AG20443 (cell line): Measurements from ENCODE around the gene NKAPL.
A peak's percentile ranks its signal among the peaks of the same experiment; 100 is the strongest.

ENCODE experiments used
- DNase-seq: peaks from one replicate; pipeline ENCODE4 v3.0.0; 2012; ENCODE audit warnings: low spot score, mixed read lengths

NKAPL gene

DNA sequence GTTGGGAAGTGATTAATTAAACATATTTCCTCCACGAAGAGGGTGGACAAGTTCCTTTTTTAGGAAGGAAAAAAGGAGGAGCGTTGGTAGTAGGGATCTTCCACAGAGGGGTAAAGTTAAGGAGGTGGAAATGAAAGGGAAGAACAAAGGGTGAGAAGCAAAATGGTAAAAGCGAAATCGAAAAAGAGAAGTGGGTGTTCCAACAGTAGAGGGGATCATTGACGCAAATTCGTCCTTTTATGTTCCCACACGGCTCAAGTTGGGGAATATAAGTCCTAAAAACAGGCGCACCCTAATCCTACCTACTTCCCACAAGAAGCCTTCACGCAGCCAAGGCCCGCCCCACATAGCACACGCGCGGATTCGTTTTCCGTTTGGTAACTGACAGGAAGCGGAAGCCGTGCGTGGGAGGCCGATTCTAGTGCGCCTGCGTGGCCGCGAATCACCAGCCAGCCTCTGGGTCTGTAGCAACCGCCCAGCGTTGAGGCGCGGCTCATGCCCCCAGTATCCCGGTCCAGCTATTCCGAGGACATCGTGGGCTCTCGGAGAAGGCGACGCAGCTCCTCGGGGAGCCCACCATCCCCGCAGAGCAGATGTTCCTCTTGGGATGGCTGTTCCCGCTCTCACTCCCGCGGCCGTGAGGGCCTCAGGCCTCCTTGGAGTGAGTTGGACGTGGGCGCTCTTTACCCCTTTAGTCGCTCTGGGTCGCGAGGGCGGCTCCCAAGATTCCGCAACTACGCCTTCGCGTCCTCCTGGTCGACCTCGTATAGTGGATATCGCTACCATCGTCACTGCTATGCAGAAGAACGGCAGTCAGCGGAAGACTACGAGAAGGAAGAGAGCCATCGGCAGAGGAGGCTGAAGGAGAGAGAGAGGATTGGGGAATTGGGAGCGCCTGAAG is at the start of gene NKAPL:
Gene NKAPL, plus strand, starts transcription at position 421 of the 901 bp plus-strand sequence. Its CDS starts 75 bp downstream, at position 496.
- DNase-seq, result peak; percentile 92

- no peak for DNase-seq
These were observed 49.2 kb upstream of the NKAPL start for GRCh38 chr6:28209753-28210535.

GRCh38 chr6:28211840-28212509 is 47.1 kb upstream of the NKAPL start:
- DNase-seq, result peak; percentile 15

DNA sequence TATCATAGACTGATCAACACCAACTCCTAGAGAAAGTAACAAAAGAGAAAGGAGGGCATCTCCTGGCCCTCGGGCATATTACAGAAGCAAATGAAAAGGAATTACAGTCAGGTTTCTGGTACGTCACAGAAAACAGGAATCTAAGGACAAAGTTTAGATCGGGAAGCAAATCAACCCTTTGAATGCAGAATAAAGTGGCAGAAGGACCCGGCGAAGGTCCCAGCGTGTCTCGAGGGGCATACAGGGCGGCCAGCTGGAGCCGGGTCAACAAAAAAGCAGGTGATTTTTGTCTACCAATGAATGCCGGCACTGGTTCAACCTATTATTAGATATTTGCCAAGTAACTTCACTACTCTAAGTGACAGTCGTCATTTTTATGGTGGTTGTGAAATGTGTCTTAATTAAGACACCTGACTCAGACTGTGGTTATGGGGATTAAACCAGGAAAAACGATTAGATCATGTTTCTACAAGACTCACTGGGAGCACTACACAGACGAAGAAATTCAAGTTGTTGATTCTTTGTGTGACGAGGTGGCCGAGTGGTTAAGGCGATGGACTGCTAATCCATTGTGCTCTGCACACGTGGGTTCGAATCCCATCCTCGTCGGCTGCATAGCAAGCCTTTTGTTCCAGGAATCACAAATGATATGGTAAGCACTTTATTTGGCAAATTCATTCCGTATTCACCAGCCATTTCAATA is 46.4 kb upstream of the NKAPL start:
- peak; percentile 75 for DNase-seq

DNA sequence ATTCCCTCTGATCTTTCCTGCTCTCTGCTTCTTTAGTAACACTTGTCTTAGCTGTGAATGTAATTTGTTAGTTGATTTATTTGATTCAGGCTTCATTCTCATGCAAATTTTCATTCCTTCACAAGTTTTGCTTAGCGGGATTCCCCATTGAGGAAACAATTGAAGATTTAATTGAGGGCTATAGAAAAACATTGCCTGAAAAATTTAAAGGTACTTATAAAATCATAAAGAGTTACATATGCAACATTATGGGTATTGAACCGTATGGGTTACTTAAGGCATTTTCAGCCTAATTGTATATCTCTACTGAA is 45.9 kb upstream of the NKAPL start:
- DNase-seq, result no peak

DNA sequence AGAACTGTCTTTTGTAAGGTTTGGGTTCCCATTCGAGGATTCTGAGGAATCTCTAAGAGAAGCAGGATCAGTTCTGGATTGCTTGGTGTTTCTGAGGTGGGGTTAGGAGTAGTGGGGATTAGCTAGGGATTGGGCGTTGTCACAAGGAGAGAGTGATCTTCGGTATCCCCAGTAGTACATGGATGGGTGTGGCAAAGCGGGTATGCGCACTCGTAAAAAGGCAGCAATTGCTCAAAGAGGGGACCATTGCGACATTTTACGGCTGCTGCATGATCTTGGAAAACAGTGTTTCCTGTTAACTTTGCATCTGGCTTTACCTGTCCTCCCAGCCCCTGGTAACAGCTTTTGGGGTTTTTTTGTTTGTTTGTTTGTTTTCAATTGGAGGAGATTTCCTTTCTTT is 43.7 kb upstream of the NKAPL start:
- DNase-seq, result peak; percentile 43

- DNase-seq, result no peak
These were observed 41.2 kb upstream of the NKAPL start for GRCh38 chr6:28217890-28218289.

DNA sequence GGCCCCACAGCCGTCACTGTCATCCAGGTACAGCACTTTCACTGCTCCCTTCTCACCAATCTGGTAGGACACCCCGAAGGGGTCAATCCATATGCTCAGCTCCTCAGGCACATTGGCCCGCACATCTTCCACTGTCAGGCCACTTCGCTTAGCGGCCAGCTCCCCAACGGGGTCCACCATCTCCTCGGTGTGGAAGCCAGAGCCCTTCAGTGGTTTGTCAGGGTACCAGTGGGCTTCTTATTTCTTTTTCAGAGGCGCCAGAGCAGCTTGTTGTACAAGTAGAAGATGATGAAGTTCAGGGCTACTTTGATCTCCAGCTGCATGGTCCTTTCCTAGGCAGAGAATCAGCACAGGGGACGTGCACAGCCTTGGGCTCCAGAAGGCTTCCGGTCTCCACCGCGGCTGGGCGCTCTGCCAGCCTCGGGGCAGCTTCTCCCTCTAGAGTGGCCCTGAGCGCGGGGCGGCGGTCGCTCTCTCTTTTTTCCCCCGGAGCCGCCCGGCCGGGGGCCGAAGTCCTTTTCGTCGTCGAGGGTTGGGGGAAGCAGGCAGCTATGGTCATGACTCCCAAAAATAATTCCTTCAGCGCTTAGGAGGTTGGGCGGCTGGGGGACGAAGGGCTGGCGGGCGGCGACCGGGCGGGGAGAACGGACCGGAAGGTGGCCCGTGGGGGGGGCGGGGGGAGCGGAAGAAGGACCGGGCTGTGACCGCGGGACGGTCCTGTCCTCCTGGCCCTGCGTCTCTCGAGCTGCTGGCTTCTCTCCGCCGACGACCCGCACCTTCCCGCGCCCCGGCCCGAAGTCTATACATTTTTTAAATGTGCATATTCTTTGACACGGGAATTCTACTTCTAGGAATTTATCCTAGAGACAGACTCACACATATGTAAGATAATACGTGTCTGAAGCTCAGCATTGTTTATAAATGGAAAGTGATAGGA is 40.5 kb upstream of the NKAPL start:
- peak; percentile 90 for DNase-seq

GRCh38 chr6:28220257-28221133 is 38.6 kb upstream of the NKAPL start:
- no peak for DNase-seq

DNA sequence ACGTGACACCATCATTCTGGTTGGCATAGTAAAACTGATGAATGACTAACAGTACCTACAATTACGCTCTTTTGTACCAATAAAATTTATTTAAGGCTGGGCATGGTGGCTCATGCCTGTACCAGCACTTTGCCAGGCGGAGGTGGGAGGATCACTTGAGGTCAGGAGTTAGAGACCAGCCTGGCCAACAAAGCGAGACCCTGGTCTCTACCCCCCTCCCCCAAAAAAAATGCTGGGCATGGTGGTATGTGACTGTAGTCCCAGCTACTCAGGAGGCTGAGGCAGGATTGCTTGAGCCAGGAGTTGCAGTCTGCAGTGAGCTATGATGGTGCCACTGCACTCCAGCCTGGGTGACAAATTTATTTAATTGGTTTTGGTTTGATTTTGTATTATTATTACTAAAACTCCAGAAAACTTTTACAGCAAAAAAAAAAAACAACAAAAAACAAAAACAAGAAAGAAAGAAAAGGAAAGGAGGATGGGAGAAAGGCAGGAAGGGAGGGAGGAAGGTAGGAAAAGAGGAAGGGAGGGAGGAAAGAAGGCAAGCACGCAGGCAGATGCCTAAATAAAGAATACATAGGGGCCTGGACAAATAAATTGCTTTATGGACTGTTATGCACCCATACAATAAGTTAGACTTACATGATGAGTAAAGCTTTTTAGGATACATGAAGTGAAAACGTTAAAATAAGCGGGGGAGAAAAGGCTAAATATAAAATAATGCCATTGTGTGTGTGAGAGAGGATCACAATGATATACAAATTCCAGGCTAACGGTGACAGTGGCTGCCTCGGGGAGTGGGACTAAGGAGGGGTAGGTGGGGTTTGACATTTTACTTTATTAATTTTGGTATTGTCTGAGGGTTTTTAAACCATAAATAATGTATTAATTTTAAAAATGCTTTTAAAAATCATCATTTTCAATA is 34.7 kb upstream of the NKAPL start:
- DNase-seq, result no peak

DNA sequence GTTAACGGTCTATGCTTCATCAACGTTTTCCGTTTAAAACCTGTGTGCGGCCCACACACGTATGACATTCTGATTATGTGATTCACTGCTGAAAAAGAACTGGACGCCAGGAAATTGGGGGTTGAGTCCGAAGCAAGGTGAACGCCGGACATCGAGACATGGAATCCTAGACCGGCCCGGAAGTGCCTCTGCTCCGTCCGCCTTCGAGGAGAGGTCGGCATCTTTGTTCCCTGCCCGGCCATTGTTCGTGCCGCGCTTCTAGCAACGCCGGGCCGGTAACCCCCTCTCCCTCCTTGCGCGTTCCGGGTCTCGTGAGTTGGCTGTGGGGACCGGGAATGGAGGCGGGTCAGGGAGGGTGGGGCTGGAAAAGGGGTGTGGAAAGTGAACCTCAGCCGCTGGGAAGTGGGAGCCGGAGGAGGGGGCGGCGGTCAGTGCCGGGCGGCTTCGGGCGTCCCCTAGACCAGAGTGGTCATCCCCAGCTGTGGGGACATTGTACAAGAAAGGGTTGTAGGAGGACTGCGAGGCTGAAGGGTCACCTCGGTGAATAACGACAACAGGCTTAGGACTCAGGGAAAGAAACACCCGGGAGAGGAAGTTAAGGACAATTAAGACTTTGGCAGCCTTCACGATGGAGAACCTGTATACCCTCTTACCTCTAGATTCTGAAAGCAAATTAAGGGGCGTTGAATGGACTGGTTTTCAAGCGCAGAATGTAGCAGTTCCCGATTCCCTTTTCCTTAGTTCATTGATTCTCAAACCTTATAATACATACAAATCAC is 33.9 kb upstream of the NKAPL start, which contains the start of gene ZSCAN9:
Gene ZSCAN9, plus strand, starts transcription at position 220 of the 779 bp plus-strand sequence. CDS start 1,810 bp downstream, outside the sequence.
- DNase-seq, result peak; percentile 90

GRCh38 chr6:28226460-28226859 is 32.6 kb upstream of the NKAPL start:
- DNase-seq, result no peak

- DNase-seq, result no peak
These were observed 26.3 kb upstream of the NKAPL start for GRCh38 chr6:28232785-28233184.

- no peak for DNase-seq
These were observed 23.1 kb upstream of the NKAPL start for GRCh38 chr6:28235912-28236452.

DNA sequence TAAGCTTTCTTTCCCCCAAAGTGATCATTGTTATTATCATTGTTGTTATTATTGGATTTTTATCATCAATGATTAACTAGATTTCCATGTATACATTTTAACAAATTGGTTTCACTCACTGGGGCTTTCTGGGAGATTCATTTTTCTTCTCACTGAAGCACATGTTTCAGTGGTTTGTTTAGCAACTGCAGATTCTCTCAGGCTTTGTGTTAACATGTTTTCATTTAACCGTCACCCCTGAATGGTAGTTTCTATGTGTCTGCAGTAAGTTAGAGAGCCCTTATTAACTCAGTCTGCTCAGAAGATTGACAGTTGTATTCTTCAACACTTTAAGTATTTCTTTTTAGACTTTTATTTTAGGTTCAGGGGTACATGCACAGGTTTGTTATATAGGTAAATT is 19.5 kb upstream of the NKAPL start:
- no peak for DNase-seq

GRCh38 chr6:28240471-28240870 is 18.6 kb upstream of the NKAPL start:
- no peak for DNase-seq

GRCh38 chr6:28243946-28244345 is 15.2 kb upstream of the NKAPL start:
- no peak for DNase-seq
